Suprapubic skin (tissue), 4 donors: Measurements from ENCODE around the gene SNX12. TPM values are rescaled to one million over a fixed set of nuclear protein-coding genes. Genes with fewer than 3 reads are reported as not detected.
A peak's percentile ranks its signal among the peaks of the same experiment; 100 is the strongest.

Experiments used
- DNase-seq, 2 donors: peaks; one replicate each; pipeline ENCODE4 v3.0.0-alpha.2; 2019; ENCODE audit warnings: low spot score in 2 of 2
- H3K27ac ChIP-seq: fragments of 200-600 bp; sonication (generic); one replicate; pipeline ENCODE4 v1.5.1; 2019
- H3K27me3 ChIP-seq: fragments of 200-600 bp; sonication (generic); one replicate; pipeline ENCODE4 v1.5.1; 2019
- H3K36me3 ChIP-seq: fragments of 200-600 bp; sonication (generic); one replicate; pipeline ENCODE4 v1.5.1; 2019
- H3K4me1 ChIP-seq: fragments of 200-600 bp; sonication (generic); one replicate; pipeline ENCODE4 v1.5.1; 2019
- H3K4me3 ChIP-seq: fragments of 200-600 bp; sonication (generic); one replicate; pipeline ENCODE4 v1.5.1; 2019; ENCODE audit warnings: mild to moderate bottlenecking
- H3K9me3 ChIP-seq: fragments of 200-600 bp; sonication (generic); one replicate; pipeline ENCODE4 v1.5.1; 2019
- EP300 ChIP-seq: sonication (generic); formaldehyde crosslinking; IDR thresholded peaks from one replicate; pipeline ENCODE4 v1.6.1; 2017; ENCODE audit warnings: antibody characterized with exemption
- POLR2A ChIP-seq, 2 donors: fragments of 450-650 bp; IDR thresholded peaks; one replicate each; pipeline ENCODE4 v1.6.1; 2017; ENCODE audit warnings: antibody characterized with exemption in 2 of 2, mild to moderate bottlenecking in 2 of 2, moderate library complexity in 2 of 2
- POLR2AphosphoS5 ChIP-seq, 3 donors: sonication (generic); formaldehyde crosslinking; IDR thresholded peaks; one replicate each; pipeline ENCODE4 v1.6.1; 2017; ENCODE audit warnings: antibody characterized with exemption in 3 of 3
- WGBS: methylation state at CpG from one replicate; pipeline ENCODE4 v1.1.5; 2018; 5-methylcytosine and 5-hydroxymethylcytosine counted together
- total RNA-seq, 4 donors: library from RNA; depleted of rRNA; stranded (reverse); fragments of >200 nt; gene quantifications; one replicate each; pipeline ENCODE4 v1.1.0, GENCODE V29; 2016
- TF ChIP-seq, protein P1 (sequence below), 2 donors: fragments of 200-600 bp in 1 of 2; fragments of 450-650 bp in 1 of 2; sonication (generic) in 1 of 2; IDR thresholded peaks; one replicate each; pipeline ENCODE4 v1.5.1; 2016 to 2019; ENCODE audit warnings: antibody characterized with exemption in 2 of 2, mild to moderate bottlenecking in 1 of 2, moderate library complexity in 1 of 2

Gene SNX12
- total RNA-seq, 4 donors from 2014 or later: 41.0 to 71.8 (median 65.3) TPM

DNA sequence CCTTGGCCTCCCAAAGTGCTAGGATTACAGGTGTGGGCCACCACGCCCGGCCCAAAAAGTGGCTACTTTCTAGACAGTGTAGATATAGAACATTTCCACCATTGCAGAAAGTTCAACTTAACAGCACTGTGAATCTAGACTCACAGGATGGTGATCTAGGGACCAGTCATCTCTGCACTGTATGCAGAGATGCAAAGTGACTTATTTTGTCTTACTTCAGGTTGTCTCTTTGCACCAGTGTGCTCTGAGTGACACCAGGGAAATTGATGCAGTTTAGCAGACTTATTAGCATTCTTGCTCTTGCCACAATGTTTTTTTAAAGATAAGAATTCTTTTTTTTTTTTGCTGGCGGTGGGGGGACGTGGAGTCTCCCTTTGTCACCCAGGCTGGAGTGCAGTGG lies 14.7 kb upstream of the SNX12 start:
- Histone ChIP-seq H3K36me3 (no peaks in the 10 kb centered on the region), H3K9me3 (no peaks in the 10 kb centered on the region), H3K4me3 (no peak overlapping the region), H3K27me3 (no peaks in the 10 kb centered on the region), H3K4me1 (no peaks in the 10 kb centered on the region), H3K27ac (no peak overlapping the region)
- TF ChIP-seq EP300 (no peak), POLR2AphosphoS5 (IDR thresholded peaks at IDR 0.05) (no peak), POLR2A (IDR thresholded peaks at IDR 0.05) (no peak)
- TF ChIP-seq, protein P1, sequence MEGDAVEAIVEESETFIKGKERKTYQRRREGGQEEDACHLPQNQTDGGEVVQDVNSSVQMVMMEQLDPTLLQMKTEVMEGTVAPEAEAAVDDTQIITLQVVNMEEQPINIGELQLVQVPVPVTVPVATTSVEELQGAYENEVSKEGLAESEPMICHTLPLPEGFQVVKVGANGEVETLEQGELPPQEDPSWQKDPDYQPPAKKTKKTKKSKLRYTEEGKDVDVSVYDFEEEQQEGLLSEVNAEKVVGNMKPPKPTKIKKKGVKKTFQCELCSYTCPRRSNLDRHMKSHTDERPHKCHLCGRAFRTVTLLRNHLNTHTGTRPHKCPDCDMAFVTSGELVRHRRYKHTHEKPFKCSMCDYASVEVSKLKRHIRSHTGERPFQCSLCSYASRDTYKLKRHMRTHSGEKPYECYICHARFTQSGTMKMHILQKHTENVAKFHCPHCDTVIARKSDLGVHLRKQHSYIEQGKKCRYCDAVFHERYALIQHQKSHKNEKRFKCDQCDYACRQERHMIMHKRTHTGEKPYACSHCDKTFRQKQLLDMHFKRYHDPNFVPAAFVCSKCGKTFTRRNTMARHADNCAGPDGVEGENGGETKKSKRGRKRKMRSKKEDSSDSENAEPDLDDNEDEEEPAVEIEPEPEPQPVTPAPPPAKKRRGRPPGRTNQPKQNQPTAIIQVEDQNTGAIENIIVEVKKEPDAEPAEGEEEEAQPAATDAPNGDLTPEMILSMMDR (IDR thresholded peaks at IDR 0.05): no peak
- DNase-seq: no peak
- WGBS: 70% methylated on average over 4 of the region's 4 CpGs

- H3K4me1 ChIP-seq: no peaks in the 10 kb centered on the region
- WGBS: 79% methylated on average over 5 of the region's 5 CpGs
- no peak overlapping the region for H3K27ac ChIP-seq
- H3K36me3 ChIP-seq: no peaks in the 10 kb centered on the region
- H3K27me3 ChIP-seq: no peaks in the 10 kb centered on the region
- no peaks in the 10 kb centered on the region for H3K9me3 ChIP-seq
- H3K4me3 ChIP-seq: no peak overlapping the region
- DNase-seq: no peak
- TF ChIP-seq POLR2AphosphoS5 (IDR thresholded peaks at IDR 0.05) (no peak), POLR2A (IDR thresholded peaks at IDR 0.05) (no peak), EP300 (no peak)
- TF ChIP-seq, protein P1 (IDR thresholded peaks at IDR 0.05): no peak
Observed at GRCh38 chrX:71082124-71082647, 14.1 kb upstream of the SNX12 start.

DNA sequence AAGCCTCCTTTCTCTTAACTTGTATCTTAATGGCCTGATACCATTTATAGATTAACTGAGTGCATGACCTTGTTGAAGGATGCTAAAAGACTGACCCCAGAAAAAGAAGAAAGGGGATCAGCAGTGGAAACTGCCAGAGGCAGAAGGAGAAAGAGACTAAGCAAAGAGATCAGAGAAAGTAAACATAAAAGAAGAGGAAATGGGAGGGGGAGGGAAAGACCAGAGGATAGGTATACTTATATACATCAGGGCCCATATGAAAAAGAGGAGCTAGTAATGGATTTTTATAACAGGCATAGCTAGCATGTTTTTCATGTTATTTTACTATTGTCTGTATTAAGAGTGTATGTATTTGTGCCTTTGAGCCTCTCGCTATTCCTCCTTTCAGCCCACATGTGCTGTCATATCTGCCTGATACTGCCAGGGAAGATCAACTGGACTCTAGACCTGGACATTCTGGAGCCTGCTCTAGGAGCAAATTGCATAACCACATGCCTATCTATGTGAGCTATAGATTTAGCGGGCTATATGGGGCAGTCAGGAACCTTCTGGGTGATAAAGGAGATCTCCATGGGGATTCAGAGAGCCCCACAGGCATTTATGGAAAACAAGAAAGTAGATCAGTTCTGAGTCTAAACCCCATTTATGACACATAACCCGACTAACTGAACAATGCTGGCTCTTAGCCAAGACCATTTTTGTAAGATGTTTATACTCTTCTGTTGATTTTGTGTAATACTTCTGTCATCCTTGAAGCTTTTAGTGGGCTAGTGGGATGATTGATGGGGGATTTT lies 13.4 kb upstream of the SNX12 start:
- no peak for DNase-seq
- Histone ChIP-seq H3K4me3 (no peak overlapping the region), H3K4me1 (no peaks in the 10 kb centered on the region), H3K9me3 (no peaks in the 10 kb centered on the region), H3K27me3 (no peaks in the 10 kb centered on the region), H3K36me3 (no peaks in the 10 kb centered on the region), H3K27ac (no peak overlapping the region)
- 57% methylated on average over 3 of the region's 3 CpGs for WGBS
- TF ChIP-seq POLR2AphosphoS5 (IDR thresholded peaks at IDR 0.05): no peak
- no peak for TF ChIP-seq POLR2A (IDR thresholded peaks at IDR 0.05)
- TF ChIP-seq EP300: no peak
- TF ChIP-seq, protein P1 (IDR thresholded peaks at IDR 0.05): no peak

- 52% methylated on average over 5 of the region's 5 CpGs for WGBS
- H3K9me3 ChIP-seq: no peaks in the 10 kb centered on the region
- H3K27ac ChIP-seq: no peak overlapping the region
- no peak overlapping the region for H3K4me3 ChIP-seq
- peaks cover 7% of the 10 kb centered on the region for H3K4me1 ChIP-seq
- TF ChIP-seq, protein P1 (IDR thresholded peaks at IDR 0.05): no peak
- TF ChIP-seq POLR2A (IDR thresholded peaks at IDR 0.05): no peak
- TF ChIP-seq EP300: no peak
- no peak for TF ChIP-seq POLR2AphosphoS5 (IDR thresholded peaks at IDR 0.05)
- H3K36me3 ChIP-seq: no peaks in the 10 kb centered on the region
- DNase-seq: no peak
- no peaks in the 10 kb centered on the region for H3K27me3 ChIP-seq
Observed at GRCh38 chrX:71070531-71070930, 2.4 kb upstream of the SNX12 start.

- Histone ChIP-seq H3K36me3 (no peaks in the 10 kb centered on the region), H3K4me3 (peak overlapping the region; percentile 58), H3K9me3 (no peaks in the 10 kb centered on the region), H3K4me1 (peaks cover 7% of the 10 kb centered on the region), H3K27ac (peak overlapping the region; percentile 88), H3K27me3 (no peaks in the 10 kb centered on the region)
- DNase-seq: no peak
- TF ChIP-seq, protein P1 (IDR thresholded peaks at IDR 0.05): no peak
- no peak for TF ChIP-seq EP300
- no peak for TF ChIP-seq POLR2AphosphoS5 (IDR thresholded peaks at IDR 0.05)
- TF ChIP-seq POLR2A (IDR thresholded peaks at IDR 0.05): no peak
- 48% methylated on average over 10 of the region's 10 CpGs for WGBS
Observed at GRCh38 chrX:71067712-71068043, 456 bp downstream of the SNX12 start.
